Measurements from ENCODE around the gene TUT4.

Gene TUT4

DNA sequence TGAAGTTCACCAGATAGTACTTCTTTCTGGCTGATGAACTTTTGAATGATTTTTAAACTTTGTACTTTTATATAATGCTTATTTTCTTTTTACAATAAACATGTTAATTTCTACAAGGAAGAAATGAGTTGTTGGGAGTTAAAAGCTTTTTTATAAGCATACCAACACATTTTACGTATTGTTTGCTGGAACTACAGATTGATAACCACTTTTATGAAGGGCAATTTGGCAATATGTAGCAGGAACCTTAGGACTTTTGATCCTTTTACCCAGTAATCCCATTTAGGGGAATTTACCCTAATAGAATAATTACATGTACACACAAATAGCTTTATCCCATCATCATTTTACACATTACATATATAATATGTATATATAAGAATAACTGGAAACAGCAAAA lies 132.2 kb downstream of the TUT4 start:
- H3K4me3 ChIP-seq (ENCODE audit: low read length), result no peak overlapping the region
- DNase-seq (ENCODE audit: low read depth), result no peak
- TF ChIP-seq, protein P1, sequence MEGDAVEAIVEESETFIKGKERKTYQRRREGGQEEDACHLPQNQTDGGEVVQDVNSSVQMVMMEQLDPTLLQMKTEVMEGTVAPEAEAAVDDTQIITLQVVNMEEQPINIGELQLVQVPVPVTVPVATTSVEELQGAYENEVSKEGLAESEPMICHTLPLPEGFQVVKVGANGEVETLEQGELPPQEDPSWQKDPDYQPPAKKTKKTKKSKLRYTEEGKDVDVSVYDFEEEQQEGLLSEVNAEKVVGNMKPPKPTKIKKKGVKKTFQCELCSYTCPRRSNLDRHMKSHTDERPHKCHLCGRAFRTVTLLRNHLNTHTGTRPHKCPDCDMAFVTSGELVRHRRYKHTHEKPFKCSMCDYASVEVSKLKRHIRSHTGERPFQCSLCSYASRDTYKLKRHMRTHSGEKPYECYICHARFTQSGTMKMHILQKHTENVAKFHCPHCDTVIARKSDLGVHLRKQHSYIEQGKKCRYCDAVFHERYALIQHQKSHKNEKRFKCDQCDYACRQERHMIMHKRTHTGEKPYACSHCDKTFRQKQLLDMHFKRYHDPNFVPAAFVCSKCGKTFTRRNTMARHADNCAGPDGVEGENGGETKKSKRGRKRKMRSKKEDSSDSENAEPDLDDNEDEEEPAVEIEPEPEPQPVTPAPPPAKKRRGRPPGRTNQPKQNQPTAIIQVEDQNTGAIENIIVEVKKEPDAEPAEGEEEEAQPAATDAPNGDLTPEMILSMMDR (conservative IDR thresholded peaks at IDR 0.05; ENCODE audit: low read depth, low read length), result no peak

- no peak for DNase-seq (ENCODE audit: low read depth)
- no peak overlapping the region for H3K4me3 ChIP-seq (ENCODE audit: low read length)
- TF ChIP-seq, protein P1 (conservative IDR thresholded peaks at IDR 0.05; ENCODE audit: low read depth, low read length), result no peak
Observed at GRCh38 chr1:52416811-52417210, 136.1 kb downstream of the TUT4 start.

DNA sequence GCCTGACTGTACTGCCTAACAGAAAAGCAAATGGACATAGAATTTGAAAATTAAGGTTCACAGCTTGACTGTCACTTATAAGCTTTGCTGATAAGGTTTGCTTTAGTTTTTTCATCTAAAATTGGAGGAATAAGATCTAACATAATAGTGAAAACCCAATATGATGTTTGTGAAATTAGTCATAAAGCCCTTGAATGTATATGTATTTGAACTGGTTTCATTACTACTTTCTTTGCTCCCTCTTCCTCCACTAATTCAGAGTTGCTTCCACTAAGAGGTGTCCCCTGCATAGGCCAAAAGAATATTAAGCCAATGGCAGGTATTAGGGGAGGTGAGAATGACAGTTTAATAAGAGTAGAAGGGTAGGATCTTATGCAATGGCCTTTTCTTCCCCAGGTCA lies 137.9 kb downstream of the TUT4 start:
- no peak for DNase-seq (ENCODE audit: low read depth)
- no peak overlapping the region for H3K4me3 ChIP-seq (ENCODE audit: low read length)
- TF ChIP-seq, protein P1 (conservative IDR thresholded peaks at IDR 0.05; ENCODE audit: low read depth, low read length), result no peak

DNA sequence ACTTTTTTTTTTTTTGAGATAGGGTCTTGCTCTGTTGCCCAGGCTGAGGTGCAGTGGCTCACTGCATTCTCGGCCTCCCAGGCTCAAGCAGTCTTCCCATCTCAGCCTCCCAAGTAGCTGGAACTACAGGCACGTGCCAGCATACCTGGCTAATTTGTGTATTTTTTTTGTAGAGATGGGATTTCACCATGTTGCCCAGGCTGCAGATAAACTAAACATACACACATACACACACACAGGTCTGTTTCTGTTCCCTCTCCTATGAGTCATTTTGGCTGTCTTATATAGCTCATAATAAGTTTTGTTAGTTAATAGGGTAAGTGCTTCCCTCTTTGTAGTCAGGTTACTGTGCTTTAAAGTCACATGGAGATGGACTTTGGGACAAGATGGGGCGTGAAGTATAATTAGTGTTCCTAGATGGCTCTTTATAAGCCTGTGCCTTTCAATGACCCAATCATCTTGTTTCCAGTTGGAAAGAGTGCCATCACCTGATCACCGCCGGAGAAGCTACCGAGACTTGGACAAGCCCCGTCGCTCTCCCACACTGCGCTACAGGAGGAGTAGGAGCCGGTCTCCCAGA lies 139.4 kb downstream of the TUT4 start:
- TF ChIP-seq, protein P1 (conservative IDR thresholded peaks at IDR 0.05; ENCODE audit: low read depth, low read length), result no peak
- no peak for DNase-seq (ENCODE audit: low read depth)
- no peak overlapping the region for H3K4me3 ChIP-seq (ENCODE audit: low read length)

DNA sequence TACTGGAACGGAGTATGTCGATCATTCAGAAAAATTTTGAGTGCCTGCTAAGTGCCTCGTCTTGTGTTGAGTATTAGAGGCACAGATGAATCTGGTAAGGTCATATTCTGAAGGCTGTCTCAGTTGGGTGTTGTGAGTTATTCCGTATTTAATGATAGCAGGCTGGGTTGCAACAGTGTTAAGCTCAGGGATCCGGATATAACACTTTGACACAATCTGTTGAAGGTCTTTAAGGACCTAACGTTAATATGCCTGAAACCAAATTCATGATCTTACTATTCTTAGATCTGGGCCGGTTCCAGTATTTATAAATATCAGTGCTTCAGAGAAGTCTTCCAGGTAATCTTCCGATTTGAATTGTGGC lies 147.9 kb downstream of the TUT4 start:
- DNase-seq (ENCODE audit: low read depth), result no peak
- TF ChIP-seq, protein P1 (conservative IDR thresholded peaks at IDR 0.05; ENCODE audit: low read depth, low read length), result no peak
- peak overlapping the region; percentile 77 for H3K4me3 ChIP-seq (ENCODE audit: low read length)

GRCh38 chr1:52404116-52404974 lies 148.5 kb downstream of the TUT4 start, which contains the start of the genes ORC1 and PRPF38A:
Gene ORC1 (minus strand): TSS chr1:52404423. CDS start chr1:52402223, 2,200 bp downstream.
Gene PRPF38A (plus strand): TSS chr1:52404602. CDS start chr1:52404750, 148 bp downstream.
- peak; percentile 88 for DNase-seq (ENCODE audit: low read depth)
- peak within 1 kb of the TSS; percentile 77 for H3K4me3 ChIP-seq (ENCODE audit: low read length)
- TF ChIP-seq, protein P1 (conservative IDR thresholded peaks at IDR 0.05; ENCODE audit: low read depth, low read length), result peak; percentile 64

Measured in retinal pigment epithelial cell (primary cell).